Thyroid gland (tissue), 4 donors: Measurements from ENCODE around the gene IPPK.

Source experiments
- CTCF ChIP-seq, 6 experiments: fragments of 200-600 bp in 3 of 6; fragments of 450-650 bp in 3 of 6; sonication (generic) in 3 of 6; IDR thresholded peaks; one replicate each; pipeline ENCODE4 v1.5.1; 2016 to 2019; ENCODE audit warnings: antibody characterized with exemption in 6 of 6, mild to moderate bottlenecking in 2 of 6, inconsistent platforms in 1 of 6, moderate library complexity in 1 of 6
- POLR2A ChIP-seq, 2 donors: fragments of 450-650 bp; IDR thresholded peaks; one replicate each; pipeline ENCODE4 v1.6.1; 2017; ENCODE audit warnings: antibody characterized with exemption in 2 of 2, mild to moderate bottlenecking in 2 of 2, moderate library complexity in 1 of 2

GRCh38 chr9:92617951-92618510 lies 51.9 kb downstream of the IPPK start:
- TF ChIP-seq POLR2A (IDR thresholded peaks at IDR 0.05) (no peak), CTCF (IDR thresholded peaks at IDR 0.05) (no peak)
